ACHN (cell line): ENCODE results near the gene NBPF1.
"Not testable (repeated sequence)": the region's sequence is repeated elsewhere in the genome, so short reads cannot be mapped to it uniquely, and the experiment has no call there.

Experiments
- DNase-seq: peaks from one replicate; pipeline ENCODE4 v3.0.0-alpha.2; 2015
- in situ Hi-C: cut with HindIII; loops from 2 replicates; pipeline ENCODE4 v1.10.0; 2017; ENCODE audit warnings: low sequenced_read_pairs, low pct_ligation_motif_present, low pct_unique_long_range_greater_than_20kb

NBPF1 gene

DNA sequence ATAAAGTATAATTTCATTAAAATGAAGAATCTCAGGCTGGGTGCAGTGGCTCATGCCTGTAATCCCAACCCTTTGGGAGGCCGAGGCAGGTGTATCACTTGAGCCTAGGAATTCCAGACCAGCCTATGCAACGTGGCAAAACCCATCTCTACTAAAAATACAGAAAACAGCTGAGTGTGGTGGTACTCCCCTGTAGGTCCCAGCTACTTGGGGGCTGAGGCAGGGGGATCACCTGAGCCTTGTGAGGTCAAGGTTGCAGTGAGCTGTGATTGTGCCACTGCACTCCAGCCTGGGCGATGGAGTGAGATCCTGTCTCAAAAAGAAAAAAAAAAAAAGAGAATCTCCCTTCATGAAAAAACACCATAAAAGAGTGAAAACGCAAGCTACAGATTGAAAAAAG lies 2.2 kb downstream of the NBPF1 start:
- in situ Hi-C loops, DNase-seq: not testable (repeated sequence)

DNA sequence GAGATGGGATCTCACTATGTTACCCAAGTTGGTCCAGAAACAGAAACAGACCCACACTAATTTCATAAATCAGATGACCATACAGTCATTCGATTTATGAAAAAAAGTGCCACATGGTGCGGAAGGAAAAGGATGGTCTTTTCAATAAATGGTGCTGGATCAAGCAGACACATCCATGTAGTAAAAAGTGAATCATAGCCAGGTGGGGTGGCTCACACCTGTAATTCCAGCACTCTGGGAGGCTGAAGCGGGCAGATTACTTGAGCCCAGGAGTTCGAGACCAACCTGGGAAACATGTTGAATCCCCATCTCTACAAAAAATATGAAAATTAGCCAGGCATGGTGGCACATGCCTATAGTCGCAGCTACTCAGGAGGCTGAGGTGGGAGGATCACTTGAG lies 2.8 kb downstream of the NBPF1 start:
- in situ Hi-C loops, DNase-seq: not testable (repeated sequence)

DNA sequence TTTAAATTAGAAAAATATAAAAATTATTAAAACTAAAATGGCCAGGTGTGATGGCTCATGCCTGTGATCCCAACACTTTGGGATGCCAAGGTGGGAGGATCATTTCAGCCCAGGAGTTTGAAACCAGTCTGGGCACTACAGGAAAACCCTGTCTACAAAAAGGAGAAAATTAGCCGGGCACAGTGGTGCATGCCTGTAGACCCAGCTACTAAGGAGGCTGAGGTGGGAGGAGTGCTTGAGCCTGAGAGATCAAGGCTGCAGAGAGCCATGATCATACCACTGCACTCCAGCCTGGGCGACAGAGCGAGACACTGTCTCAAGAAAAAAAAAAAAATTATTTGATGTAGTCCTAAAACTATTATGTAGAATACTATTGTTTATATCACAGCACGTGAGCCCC lies 3.6 kb downstream of the NBPF1 start:
- DNase-seq, in situ Hi-C loops: not testable (repeated sequence)

DNA sequence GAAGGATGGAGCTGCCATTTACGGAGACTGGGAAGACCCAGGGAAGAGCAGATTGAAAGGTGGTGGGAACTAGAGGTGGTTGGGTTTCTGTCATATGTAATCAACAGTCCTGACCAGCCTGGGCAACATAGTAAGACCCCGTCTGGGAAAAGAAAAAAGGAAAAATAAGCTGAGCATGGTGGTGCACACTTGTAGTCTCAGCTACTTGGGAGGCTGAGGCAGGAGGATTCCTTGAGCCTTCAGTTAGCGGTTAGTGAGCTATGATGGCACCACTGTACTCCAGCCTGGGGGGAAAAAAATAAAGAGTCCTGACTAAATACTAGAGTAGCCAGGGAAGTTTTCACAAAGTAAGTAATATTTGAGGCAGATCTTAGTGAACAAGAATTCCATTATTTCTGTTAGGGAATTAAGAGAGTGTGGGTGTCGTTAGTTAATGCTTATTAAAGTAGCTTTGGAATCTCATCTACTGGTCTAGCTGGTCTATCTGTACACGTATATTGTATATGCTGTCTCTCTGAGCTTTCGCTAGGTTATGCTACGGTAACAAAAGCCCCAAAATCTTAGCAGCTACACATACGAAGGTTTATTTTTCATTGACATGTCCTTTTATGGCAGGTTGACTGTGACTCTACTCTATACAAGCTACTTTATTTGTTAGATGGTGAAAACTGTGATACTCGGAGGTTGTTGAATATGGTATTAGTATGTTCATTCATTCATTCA lies 4.4 kb downstream of the NBPF1 start:
- no peak for DNase-seq
- in situ Hi-C loops = no loop called here

DNA sequence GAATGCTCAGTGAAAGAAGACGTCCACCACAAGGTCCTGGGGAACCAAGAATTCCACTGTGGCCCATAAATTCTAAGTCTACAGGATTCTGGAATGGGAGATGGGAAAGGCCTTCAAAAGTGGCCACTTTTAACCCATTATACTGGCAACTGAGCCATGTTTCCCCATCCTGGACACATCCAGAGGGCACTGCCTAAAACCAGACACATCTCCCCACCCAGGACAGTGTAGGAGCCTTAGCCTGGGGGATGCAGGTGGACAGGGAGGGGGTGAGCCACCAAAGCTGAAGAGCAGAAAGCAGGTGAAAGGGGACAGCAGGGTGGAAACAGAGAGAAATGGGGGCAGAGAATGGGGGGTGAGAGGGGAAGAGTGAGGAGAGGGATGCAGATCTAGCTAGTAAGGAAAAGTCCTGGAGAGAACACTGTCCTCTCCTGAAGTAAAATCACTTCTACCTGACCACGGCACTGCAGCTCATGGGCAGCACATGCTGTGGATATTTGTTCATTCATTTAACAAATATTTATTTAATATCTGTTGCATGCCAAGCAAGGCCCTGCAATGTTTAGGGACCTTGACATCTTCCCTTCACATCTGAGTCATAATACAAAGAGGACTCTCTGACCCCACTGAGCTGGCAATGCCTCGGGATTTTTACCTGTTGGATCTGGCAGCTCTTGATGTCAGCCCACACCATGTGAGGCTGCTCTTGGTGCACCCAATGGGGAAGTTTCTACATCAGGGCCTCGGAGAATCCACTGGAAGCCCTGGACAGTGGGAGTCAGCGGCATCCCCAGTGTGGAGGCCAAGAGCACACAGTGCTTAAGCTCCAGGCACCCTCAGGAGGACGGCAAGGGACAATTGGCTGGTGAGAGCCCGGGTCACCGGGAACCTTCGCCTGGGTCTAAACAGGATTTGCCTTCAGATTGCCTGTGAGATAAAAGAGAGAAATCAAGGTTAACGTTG lies 5.2 kb downstream of the NBPF1 start:
- in situ Hi-C loops, DNase-seq: not testable (repeated sequence)

DNA sequence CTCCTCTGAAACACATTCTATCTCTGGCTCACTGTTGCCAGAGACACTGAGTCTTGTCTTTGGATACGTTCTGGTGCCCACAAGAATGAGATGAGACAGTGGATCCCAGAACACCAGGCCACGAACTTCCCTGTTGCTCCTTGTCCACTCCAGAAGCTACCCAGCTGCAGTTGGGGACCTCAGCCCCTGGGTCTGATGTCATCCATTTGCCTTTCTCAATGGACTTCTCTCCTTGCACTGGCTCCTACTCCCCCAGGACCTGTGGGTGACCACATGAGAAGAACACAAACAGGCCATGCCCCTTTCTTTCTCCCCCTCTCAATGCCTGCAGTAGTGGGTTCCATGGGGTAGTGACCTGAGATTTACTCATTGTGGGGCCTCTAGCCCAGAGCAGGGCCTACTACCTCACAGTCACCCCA lies 5.9 kb downstream of the NBPF1 start:
- no peak for DNase-seq
- in situ Hi-C loops = no loop called here

DNA sequence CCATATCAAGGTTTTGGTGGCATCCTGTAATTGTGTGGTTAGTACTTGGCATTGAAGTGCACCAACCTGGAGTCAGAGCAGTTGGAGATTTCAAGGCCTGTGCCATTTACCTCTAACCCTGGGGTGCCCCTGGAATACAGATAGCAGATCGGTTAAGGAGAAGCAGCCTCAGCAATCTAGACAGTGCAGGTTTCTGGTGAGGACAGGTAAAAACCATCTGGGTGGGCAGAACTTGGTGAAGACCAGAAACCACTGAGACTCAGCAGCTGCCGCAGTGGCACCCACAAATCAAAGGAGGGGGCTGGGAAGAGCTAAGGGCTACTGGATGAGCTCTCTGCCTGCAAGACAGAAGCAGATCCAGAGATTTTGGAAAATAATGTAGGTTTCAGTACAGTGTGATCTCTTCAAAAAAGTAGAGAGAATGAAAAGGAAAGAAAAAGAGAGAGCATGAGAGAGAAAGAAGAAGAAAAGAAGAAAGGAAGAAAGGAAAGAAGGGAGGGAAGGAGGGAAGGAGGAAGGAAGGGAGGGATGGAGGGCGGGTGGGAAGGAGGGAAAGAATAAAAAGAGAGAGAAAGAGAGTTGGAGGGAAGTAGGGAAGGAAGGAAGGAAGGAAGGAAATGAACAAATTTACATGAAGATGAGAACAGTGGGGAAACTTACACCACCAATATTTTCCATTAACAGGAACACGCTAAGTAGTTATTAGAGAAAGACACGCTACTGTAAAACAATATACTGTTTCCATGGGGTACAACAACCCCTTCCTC lies 6.5 kb downstream of the NBPF1 start:
- DNase-seq = not testable (repeated sequence)

DNA sequence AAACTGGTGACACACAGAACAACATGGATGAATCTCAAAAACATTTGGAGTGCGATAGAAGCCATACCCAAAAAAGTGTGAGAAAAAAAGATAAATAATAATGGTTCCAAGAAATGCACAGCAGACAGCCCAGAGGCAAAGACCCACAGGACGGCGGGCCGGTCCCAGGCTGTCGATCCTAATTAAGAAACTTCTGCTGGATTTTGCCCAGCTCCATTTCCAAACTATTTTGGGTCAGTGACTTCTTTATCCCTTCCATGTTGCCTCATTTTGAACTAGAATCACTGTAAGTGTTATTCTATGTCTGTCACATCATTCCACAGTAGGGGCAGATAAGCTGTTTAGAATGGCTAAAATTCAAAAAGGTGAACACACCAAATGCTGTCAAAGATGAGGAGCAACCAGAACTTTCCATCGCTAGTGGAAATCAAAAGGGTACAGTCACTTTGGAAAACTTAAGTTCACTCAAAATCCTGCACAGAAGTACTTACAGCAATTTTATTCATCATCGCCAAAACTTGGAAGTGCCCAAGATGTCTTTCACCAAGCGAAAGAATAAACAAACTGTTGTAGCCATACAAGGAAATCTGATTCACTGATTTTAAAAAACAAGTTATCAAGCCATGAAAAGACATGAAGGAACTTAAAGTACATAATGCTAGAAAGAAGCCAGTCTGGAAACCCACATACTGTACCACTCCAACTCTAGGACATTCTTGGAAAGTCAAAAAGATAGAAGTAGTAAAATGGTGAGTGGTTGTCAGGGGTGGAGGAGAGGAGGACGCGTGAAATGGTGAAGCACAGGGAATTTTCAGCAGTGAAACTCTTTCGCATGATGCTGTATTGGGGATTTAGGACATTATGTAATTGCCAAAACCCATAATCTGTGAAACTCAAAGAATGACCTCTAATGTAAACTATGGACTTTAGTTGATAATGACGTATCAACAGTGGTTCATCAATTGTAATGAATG lies 7.5 kb downstream of the NBPF1 start:
- DNase-seq = no peak
- in situ Hi-C loops = no loop called here

More for the DNA sequence above, 6.5 kb downstream of the NBPF1 start:
- in situ Hi-C loops = not testable (repeated sequence)

DNA sequence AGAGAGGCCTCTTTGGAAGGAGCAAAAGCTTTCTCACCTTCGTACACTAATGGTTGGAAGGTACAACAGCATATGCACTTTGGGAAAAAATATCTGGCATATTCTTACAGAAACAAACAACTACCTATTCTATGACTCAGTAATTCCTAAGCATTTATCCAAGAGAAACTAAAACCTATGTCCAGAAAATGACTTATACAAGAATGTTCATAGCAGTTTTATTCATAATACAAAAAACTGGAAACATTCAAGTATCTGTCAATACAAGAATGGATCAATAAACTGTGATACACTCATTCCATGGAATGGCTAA lies 8.2 kb downstream of the NBPF1 start:
- in situ Hi-C loops = no loop called here

DNA sequence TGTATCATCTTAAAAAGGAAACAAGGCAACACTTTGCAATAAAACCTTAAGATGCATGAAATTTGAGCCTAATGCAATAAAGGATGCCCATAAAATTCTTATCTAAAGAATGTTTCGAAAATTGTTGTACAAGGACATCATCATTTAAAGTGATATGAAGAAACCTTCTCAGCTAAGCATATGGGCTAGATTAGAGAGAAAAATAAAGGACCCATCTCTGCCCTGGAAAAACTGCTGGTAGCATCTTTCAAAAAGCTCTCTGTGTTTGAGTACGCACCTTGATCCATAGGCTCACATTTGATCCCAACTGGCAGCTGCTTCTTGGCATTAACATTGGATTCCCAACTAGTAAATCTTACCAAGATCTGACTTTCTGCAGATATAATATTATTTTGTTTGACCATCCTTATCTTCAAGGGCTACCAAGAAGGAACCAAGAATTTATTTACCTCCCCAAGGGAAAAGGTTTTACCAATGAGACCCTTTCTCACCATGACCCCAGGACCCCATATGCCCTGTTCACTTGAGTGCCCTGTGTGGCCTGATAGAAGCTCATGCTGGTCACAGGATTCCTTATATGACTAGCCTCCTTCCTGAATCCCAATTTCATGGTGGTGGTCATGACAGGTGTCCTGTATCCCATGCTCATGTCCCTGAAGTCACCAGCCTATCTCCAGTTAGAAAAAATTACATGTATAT lies 8.7 kb downstream of the NBPF1 start:
- in situ Hi-C loops, DNase-seq: not testable (repeated sequence)

More for the DNA sequence above, 8.2 kb downstream of the NBPF1 start:
- no peak for DNase-seq

DNA sequence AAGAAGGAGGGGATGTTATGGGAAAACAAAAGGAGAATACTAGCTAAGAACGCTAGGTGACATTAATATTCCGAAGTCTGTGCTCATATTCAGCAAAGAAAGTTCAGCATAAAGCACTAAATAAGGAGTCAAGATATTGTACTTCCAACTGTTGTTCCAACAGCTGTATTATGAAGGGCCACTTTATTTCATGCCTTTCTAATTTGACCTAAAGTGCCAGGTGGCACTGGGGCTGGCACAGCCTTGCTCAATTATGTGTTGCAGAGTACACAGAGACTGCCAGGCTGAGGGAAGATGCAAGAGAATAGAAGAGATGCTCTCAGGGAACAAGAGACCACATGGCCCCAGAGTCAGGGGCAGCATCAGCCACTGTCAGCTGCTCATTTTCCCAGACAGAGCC lies 9.7 kb downstream of the NBPF1 start:
- DNase-seq, in situ Hi-C loops: not testable (repeated sequence)

DNA sequence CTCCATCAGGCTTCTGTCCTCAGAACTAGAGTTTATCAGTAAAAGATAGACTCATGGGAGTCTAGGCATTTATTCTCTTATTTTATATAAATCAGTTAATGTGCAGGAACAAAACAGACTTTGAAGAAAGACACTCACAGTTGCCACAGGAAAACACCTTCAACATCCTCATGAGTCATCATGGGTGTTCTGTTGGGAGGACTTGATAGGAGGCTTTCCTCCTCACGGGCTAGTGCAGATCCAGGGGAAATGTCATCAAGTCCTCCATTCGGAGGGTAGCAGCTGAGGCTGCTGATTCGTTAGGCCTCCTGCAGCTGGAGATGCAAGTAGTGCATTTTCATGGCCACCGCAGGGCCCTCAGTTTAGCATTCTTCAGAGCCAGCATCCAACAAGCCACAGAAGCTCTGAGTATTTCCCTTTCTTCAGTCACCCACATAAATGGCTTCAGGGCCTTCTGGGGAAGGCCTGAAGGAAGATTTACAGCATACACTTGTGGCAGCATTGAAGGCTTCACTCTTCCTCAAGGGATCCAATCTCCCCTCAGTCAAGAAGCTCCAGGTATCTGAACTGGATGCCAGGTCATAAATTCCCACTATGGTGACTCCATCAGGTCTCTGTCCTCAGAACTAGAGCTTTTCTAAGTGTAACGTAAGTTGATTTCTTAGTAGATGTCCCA lies 10.9 kb downstream of the NBPF1 start:
- DNase-seq, in situ Hi-C loops: not testable (repeated sequence)

DNA sequence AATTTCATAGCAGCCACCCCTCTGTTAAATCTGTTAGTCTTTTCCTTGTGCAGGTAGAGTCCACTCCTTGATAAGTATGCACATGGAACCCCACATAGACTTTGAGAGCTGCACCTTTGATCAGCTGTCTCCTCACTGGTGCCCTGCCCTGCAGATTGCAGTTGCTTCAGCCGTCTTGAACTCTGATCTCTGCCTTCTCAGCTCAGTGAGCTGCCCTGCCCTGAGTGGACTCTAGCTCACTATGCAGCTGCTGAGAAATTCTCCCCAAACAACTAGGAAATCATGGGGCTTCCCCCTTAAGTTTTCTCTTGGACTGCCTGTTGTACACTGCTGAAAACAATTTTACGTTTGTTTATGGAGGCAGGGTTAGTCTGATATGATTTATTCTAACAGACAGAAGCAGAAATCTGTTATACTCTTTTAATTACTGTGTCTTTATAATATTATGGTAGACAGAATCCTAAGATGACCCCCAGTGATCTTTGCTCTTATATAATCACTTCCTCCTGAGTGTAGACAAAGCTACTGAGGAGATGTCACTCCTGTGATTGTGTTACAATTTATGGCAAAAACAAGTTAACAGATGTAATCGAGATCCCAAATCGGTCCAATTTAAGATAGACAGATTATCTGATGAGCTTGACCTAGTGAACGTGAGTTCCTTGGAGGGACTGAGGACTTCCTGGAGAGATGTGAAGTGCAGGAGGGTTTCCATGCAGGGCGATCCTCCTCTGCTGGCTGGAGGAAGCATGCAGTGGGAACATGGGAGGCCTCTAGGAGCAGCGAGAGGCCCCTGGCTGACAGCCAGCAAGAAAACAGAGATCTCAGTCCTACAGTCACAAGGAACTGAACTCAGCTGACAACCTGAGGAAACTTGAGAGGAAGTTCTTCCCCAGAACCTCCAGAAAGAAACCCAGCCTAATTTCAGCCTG lies 12.2 kb downstream of the NBPF1 start:
- in situ Hi-C loops = not testable (repeated sequence)

DNA sequence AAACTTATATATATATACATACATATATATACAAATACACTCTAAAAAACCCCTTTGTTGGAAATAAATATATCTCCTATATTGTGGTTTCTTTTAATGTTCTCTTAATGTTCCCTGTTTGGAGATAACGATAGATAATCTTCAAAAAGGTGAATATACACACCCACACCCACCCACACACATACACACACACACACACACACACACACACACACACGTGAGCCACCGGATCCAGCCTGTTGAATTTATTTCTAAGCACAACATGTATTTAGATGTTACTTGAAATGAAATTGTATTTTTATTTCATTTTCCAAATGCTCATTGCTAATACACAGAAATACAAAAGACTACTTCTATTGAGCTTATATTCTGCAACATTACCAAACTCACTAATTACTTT lies 14.0 kb downstream of the NBPF1 start:
- in situ Hi-C loops, DNase-seq: not testable (repeated sequence)

More for the DNA sequence above, 12.2 kb downstream of the NBPF1 start:
- DNase-seq = not testable (repeated sequence)

DNA sequence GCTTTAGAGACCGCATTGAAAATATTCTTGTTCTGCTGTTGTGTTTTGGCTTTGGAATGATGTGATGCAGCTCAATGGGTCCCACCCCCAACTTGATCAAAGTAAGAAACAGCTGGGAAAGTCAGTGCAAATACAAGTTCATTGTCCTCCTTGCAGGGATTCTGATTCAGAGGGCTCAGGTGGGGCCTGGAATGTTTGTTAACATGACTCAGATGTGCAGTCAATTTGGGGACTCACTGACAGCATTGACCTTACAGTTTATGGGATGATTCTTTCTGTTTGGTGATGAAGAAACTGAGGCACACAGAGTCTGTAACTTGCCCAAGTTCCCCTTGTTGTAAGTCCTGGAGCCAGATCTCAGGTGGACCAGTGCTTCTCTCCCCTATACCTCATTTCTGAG lies 18.1 kb downstream of the NBPF1 start:
- in situ Hi-C loops, DNase-seq: not testable (repeated sequence)

DNA sequence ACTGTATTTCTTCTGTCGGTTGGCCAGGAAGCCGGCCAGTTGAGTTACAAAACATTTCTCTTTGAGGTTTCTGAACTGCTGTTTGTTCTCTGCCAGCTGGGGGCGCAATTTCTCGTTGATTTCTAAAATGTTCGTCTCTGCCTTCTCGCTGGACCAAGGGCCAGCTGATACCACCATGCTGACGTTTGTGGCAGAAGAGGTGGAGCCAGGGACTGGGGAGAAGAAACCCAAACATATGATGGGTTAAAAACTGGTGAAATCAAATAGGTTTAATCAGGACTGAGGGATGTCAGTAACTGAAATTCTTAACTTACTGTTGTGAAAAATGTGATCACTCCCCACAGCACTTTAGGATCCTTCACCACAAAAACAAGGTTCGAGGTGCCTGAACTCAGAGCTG lies 21.5 kb downstream of the NBPF1 start:
- in situ Hi-C loops, DNase-seq: not testable (repeated sequence)
